GM23338 (cell line): ENCODE results near the gene MFSD11.

Experiments
- CREB1 ChIP-seq: fragments of 250-450 bp; sonication (Bioruptor Pico); IDR thresholded peaks from 2 replicates; pipeline ENCODE4 v1.5.0; 2020; ENCODE audit warnings: low read depth, mild to moderate bottlenecking, moderate library complexity
- CTCF ChIP-seq, 2 experiments: fragments of 200-600 bp in 1 of 2; sonication (generic) in 1 of 2; conservative IDR thresholded peaks; 2 replicates each; pipeline versions ENCODE4 v1.5.1 to v1.6.1; 2016 to 2017; ENCODE audit warnings: antibody characterized with exemption in 2 of 2, low read depth in 2 of 2, mild to moderate bottlenecking in 2 of 2, moderate library complexity in 1 of 2
- EZH2 ChIP-seq: fragments of 200-600 bp; sonication (generic); IDR thresholded peaks from one replicate; pipeline ENCODE4 v1.8.0; 2017; ENCODE audit warnings: antibody characterized with exemption, mild to moderate bottlenecking, low read depth; ENCODE audit not compliant: unreplicated experiment
- EZH2phosphoT487 ChIP-seq: fragments of 200-600 bp; sonication (generic); IDR thresholded peaks from one replicate; pipeline ENCODE4 v1.8.1; 2018; ENCODE audit warnings: antibody characterized with exemption; ENCODE audit not compliant: unreplicated experiment
- POLR2AphosphoS5 ChIP-seq: IDR thresholded peaks from 2 replicates; pipeline ENCODE4 v1.6.1; 2016; ENCODE audit warnings: antibody characterized with exemption, low read depth
- REST ChIP-seq: IDR thresholded peaks from one replicate; pipeline ENCODE4 v1.6.1; 2018; ENCODE audit warnings: antibody characterized with exemption; ENCODE audit not compliant: unreplicated experiment

- TF ChIP-seq CTCF (conservative IDR thresholded peaks at IDR 0.05; ENCODE audit: low read depth in 2 of 2): 0 out of 4 replicates have a peak, but pooled peaks of 1 of the 2 experiments have one; percentile 11
- no peak for TF ChIP-seq CREB1 (CRISPR knock-in tag)
- TF ChIP-seq EZH2phosphoT487: no peak
- no peak for TF ChIP-seq REST
- TF ChIP-seq EZH2: no peak
- no peak for TF ChIP-seq POLR2AphosphoS5
These were observed 49.7 kb upstream of the MFSD11 start for GRCh38 chr17:76688165-76688622.
